Keratinocyte (primary cell): ENCODE data around the gene TLX2. TPM values are rescaled to one million over a fixed set of nuclear protein-coding genes. Genes with fewer than 3 reads are reported as not detected.

Experiments used
- DNase-seq: peaks from one replicate; pipeline ENCODE4 v3.0.0-alpha.2; 2011; ENCODE audit warnings: low read depth, missing footprints, low spot score
- FAIRE-seq: peaks from 2 replicates; lab custom pipeline; 2011; peaks lifted over from hg19 to GRCh38; lab: Jason Lieb, UNC
- H2AFZ ChIP-seq: 2 replicates; pipeline ENCODE4 v1.6.0; 2012; ENCODE audit warnings: low read length, control low read depth, inconsistent platforms; ENCODE audit not compliant: control insufficient read depth
- H3K27ac ChIP-seq: 2 replicates; pipeline ENCODE4 v1.5.1; 2011; ENCODE audit warnings: low read length; ENCODE audit not compliant: control insufficient read depth, insufficient read depth
- H3K27me3 ChIP-seq: 3 replicates; pipeline ENCODE4 v1.6.0; 2011; ENCODE audit warnings: low read length; ENCODE audit not compliant: control insufficient read depth, insufficient read depth; ENCODE audit errors: extremely low read depth
- H3K36me3 ChIP-seq, 2 experiments: 2 replicates in 1 of 2; 3 replicates in 1 of 2; pipeline ENCODE4 v1.5.1; 2011; ENCODE audit warnings: low read length in 2 of 2, mild to moderate bottlenecking in 1 of 2; ENCODE audit not compliant: control insufficient read depth in 2 of 2, insufficient read depth in 2 of 2; ENCODE audit errors: extremely low read depth in 1 of 2
- H3K4me1 ChIP-seq: 3 replicates; pipeline ENCODE4 v1.5.1; 2011; ENCODE audit warnings: low read length; ENCODE audit not compliant: control insufficient read depth, insufficient read depth; ENCODE audit errors: extremely low read depth
- H3K4me2 ChIP-seq: 3 replicates; pipeline ENCODE4 v1.6.0; 2011; ENCODE audit warnings: low read depth, low read length; ENCODE audit not compliant: control insufficient read depth, insufficient read depth; ENCODE audit errors: extremely low read depth
- H3K4me3 ChIP-seq, 3 experiments: fragments of 200-600 bp in 1 of 3; sonication (generic) in 1 of 3; 2 replicates in 2 of 3; 3 replicates in 1 of 3; pipeline ENCODE4 v1.5.1; 2011 to 2016; ENCODE audit warnings: low read length in 3 of 3, mild to moderate bottlenecking in 3 of 3, control low read depth in 2 of 3, inconsistent platforms in 1 of 3, low read depth in 1 of 3, mixed read lengths in 1 of 3, mixed run types in 1 of 3, moderate library complexity in 1 of 3; ENCODE audit not compliant: control insufficient read depth in 2 of 3, insufficient read depth in 2 of 3; ENCODE audit errors: extremely low read depth in 1 of 3
- H3K79me2 ChIP-seq: 2 replicates; pipeline ENCODE4 v1.6.0; 2012; ENCODE audit warnings: low read length; ENCODE audit not compliant: control insufficient read depth, insufficient read depth
- H3K9ac ChIP-seq: 3 replicates; pipeline ENCODE4 v1.6.0; 2011; ENCODE audit warnings: low read length; ENCODE audit not compliant: control insufficient read depth, insufficient read depth; ENCODE audit errors: extremely low read depth
- H3K9me1 ChIP-seq: 3 replicates; pipeline ENCODE4 v1.6.0; 2011; ENCODE audit warnings: low read length; ENCODE audit not compliant: control insufficient read depth, insufficient read depth; ENCODE audit errors: extremely low read depth
- H3K9me3 ChIP-seq: 2 replicates; pipeline ENCODE4 v1.5.1; 2012; ENCODE audit warnings: low read depth, low read length; ENCODE audit not compliant: control insufficient read depth
- H4K20me1 ChIP-seq: 3 replicates; pipeline ENCODE4 v1.6.0; 2011; ENCODE audit warnings: low read length; ENCODE audit not compliant: control insufficient read depth, insufficient read depth; ENCODE audit errors: extremely low read depth
- CTCF ChIP-seq, 3 experiments: IDR thresholded peaks in 1 of 3; conservative IDR thresholded peaks in 1 of 3; optimal IDR thresholded peaks in 1 of 3; 2 replicates in 2 of 3; 3 replicates in 1 of 3; pipeline versions ENCODE3 to v1.5.1; 2011; ENCODE audit warnings: low read length in 3 of 3, mild to moderate bottlenecking in 3 of 3, moderate library complexity in 2 of 3, control low read depth in 1 of 3, inconsistent platforms in 1 of 3; ENCODE audit not compliant: insufficient read depth in 2 of 3; ENCODE audit errors: extremely low read depth in 1 of 3
- EZH2 ChIP-seq: IDR thresholded peaks from one replicate; pipeline ENCODE4 v1.6.1; 2012; ENCODE audit warnings: inconsistent platforms, mild to moderate bottlenecking, low read length, moderate library complexity
- dilution Hi-C: fragments of 300-500 bp; cut with MboI; formaldehyde crosslinking; loops from one replicate; pipeline ENCODE4 v1.7.0; 2020; ENCODE audit warnings: low sequenced_read_pairs; ENCODE audit not compliant: extremely low pct_ligation_motif_present
- polyA plus RNA-seq, 5 experiments: library from polyadenylated mRNA; depleted of rRNA in 3 of 5; stranded (reverse) in 3 of 5; stranded (forward) in 1 of 5; unstranded in 1 of 5; fragments of >200 nt; gene quantifications; 1 replicate in 1 of 5; 2 replicates in 3 of 5; 3 replicates in 1 of 5; pipeline versions ENCODE4 v1.2.1 to v1.2.3, GENCODE V29; 2011 to 2012; ENCODE audit warnings: missing spikeins in 2 of 5, low read depth in 1 of 5, low replicate concordance in 1 of 5

TLX2 gene
- polyA plus RNA-seq, 1 donor (not counting 4 experiments of a cell fraction or from before 2014, with no cell fraction given), result not detected

- Histone ChIP-seq H2AFZ (peak overlapping the region; percentile 87), H4K20me1 (no peaks in the 10 kb centered on the region), H3K27ac (no peak overlapping the region), H3K9ac (peak overlapping the region; percentile 56), H3K4me3 (peak overlapping the region; percentile 39 to 70 (median 69)), H3K4me2 (peak overlapping the region; percentile 87), H3K9me1 (no peaks in the 10 kb centered on the region), H3K9me3 (no peaks in the 10 kb centered on the region), H3K27me3 (peaks cover 2% of the 10 kb centered on the region), H3K4me1 (peaks cover 12% of the 10 kb centered on the region), H3K79me2 (no peaks in the 10 kb centered on the region), H3K36me3 (no peaks in the 10 kb centered on the region)
- FAIRE-seq (no peak), DNase-seq (no peak)
- dilution Hi-C loops, result no loop called here
- TF ChIP-seq CTCF (optimal IDR thresholded peaks at IDR 0.05 in 1 of 3, IDR thresholded peaks at IDR 0.05 in 1 of 3, conservative IDR thresholded peaks at IDR 0.05 in 1 of 3; ENCODE audit: extremely low read depth in 1 of 3, insufficient read depth in 2 of 3, low read length in 3 of 3), result no peak
- peak; percentile 31 for TF ChIP-seq EZH2
Measured at GRCh38 chr2:74548900-74549826, 34.9 kb downstream of the TLX2 start.

GRCh38 chr2:74550231-74550630 is 36.0 kb downstream of the TLX2 start:
- H3K79me2 ChIP-seq, result no peaks in the 10 kb centered on the region

More at GRCh38 chr2:74550231-74550630, 36.0 kb downstream of the TLX2 start:
- H3K4me3 ChIP-seq, result no peak overlapping the region
- TF ChIP-seq EZH2 (no peak), CTCF (optimal IDR thresholded peaks at IDR 0.05 in 1 of 3, IDR thresholded peaks at IDR 0.05 in 1 of 3, conservative IDR thresholded peaks at IDR 0.05 in 1 of 3; ENCODE audit: extremely low read depth in 1 of 3, insufficient read depth in 2 of 3, low read length in 3 of 3) (no peak)
- H2AFZ ChIP-seq, result no peak overlapping the region
- no peaks in the 10 kb centered on the region for H3K36me3 ChIP-seq
- DNase-seq, result no peak
- H3K4me1 ChIP-seq, result peaks cover 12% of the 10 kb centered on the region
- no peak overlapping the region for H3K4me2 ChIP-seq
- peaks cover 12% of the 10 kb centered on the region for H3K27me3 ChIP-seq
- FAIRE-seq, result no peak
- no peak overlapping the region for H3K27ac ChIP-seq
- H3K9me3 ChIP-seq, result no peaks in the 10 kb centered on the region
- dilution Hi-C loops, result no loop called here
- H3K9me1 ChIP-seq, result no peaks in the 10 kb centered on the region
- H3K9ac ChIP-seq, result no peak overlapping the region
- no peaks in the 10 kb centered on the region for H4K20me1 ChIP-seq
